ENCODE data around the gene BOC. TPM values are rescaled to one million over a fixed set of nuclear protein-coding genes. Genes with fewer than 3 reads are reported as not detected.

Gene BOC
- total RNA-seq, 2 experiments from 2014 or later, result not detected

GRCh38 chr3:113264283-113265131 is 53.1 kb downstream of the BOC start:
- Histone ChIP-seq H3K9me3 (ENCODE audit: control insufficient read depth in 1 of 2, insufficient read depth in 1 of 2, low read length in 2 of 2) (no peaks in the 10 kb centered on the region), H3K4me1 (ENCODE audit: insufficient read depth, low read length) (no peaks in the 10 kb centered on the region), H3K36me3 (ENCODE audit: insufficient read depth, low read length) (no peaks in the 10 kb centered on the region), H3K4me3 (ENCODE audit: low read length) (no peak overlapping the region), H3K27ac (ENCODE audit: low read depth in 1 of 2, low read length in 2 of 2) (no peak overlapping the region), H3K27me3 (ENCODE audit: control insufficient read depth in 1 of 2, insufficient read depth in 2 of 2, low read length in 2 of 2) (no peaks in the 10 kb centered on the region)
- no peak for DNase-seq
- intact Hi-C loops (cut with DNase I, micrococcal nuclease), result no loop called here
- Mint-ChIP-seq H3K27me3 (peaks cover 4% of the 10 kb centered on the region), H3K27ac (no peak overlapping the region), H3K4me3 (no peak overlapping the region), H3K4me1 (ENCODE audit: low read depth) (no peaks in the 10 kb centered on the region), H3K9me3 (no peaks in the 10 kb centered on the region), H3K36me3 (ENCODE audit: low read depth) (no peaks in the 10 kb centered on the region)
- TF ChIP-seq CTCF (IDR thresholded peaks at IDR 0.05), result no peak
- ATAC-seq (ENCODE audit: poor library complexity), result no peak
- ChIA-PET POLR2A (no interaction called here), CTCF (no interaction called here)

DNA sequence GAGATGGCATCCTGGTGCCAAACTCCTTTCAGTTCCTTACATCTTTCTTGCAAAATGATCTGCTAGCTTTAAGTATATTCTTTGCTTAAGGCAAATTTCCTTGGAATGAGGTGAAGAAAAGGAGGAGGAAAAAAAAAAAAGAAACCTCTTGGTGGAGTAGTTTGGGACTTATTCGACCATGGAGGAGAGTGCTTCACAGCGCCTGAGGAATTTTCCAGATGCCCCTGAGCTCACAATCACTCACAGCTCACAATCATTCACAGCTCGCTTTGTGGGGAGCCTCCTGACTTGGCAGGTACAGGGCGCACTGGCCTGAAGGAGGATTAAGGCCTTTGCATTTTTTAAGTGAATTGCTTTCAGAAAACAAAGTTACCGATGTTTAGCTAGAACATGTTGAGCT is 53.9 kb downstream of the BOC start:
- Histone ChIP-seq H3K4me1 (ENCODE audit: insufficient read depth, low read length) (no peaks in the 10 kb centered on the region), H3K4me3 (ENCODE audit: low read length) (no peak overlapping the region), H3K36me3 (ENCODE audit: insufficient read depth, low read length) (no peaks in the 10 kb centered on the region), H3K27ac (ENCODE audit: low read depth in 1 of 2, low read length in 2 of 2) (no peak overlapping the region), H3K27me3 (ENCODE audit: control insufficient read depth in 1 of 2, insufficient read depth in 2 of 2, low read length in 2 of 2) (no peaks in the 10 kb centered on the region), H3K9me3 (ENCODE audit: control insufficient read depth in 1 of 2, insufficient read depth in 1 of 2, low read length in 2 of 2) (no peaks in the 10 kb centered on the region)
- Mint-ChIP-seq H3K4me3 (no peak overlapping the region), H3K4me1 (ENCODE audit: low read depth) (no peaks in the 10 kb centered on the region), H3K9me3 (no peaks in the 10 kb centered on the region), H3K36me3 (ENCODE audit: low read depth) (no peaks in the 10 kb centered on the region), H3K27ac (no peak overlapping the region), H3K27me3 (peaks cover 4% of the 10 kb centered on the region)
- ChIA-PET CTCF (no interaction called here), POLR2A (no interaction called here)
- intact Hi-C loops (cut with DNase I, micrococcal nuclease), result no loop called here
- no peak for DNase-seq
- ATAC-seq (ENCODE audit: poor library complexity), result no peak
- no peak for TF ChIP-seq CTCF (IDR thresholded peaks at IDR 0.05)

DNA sequence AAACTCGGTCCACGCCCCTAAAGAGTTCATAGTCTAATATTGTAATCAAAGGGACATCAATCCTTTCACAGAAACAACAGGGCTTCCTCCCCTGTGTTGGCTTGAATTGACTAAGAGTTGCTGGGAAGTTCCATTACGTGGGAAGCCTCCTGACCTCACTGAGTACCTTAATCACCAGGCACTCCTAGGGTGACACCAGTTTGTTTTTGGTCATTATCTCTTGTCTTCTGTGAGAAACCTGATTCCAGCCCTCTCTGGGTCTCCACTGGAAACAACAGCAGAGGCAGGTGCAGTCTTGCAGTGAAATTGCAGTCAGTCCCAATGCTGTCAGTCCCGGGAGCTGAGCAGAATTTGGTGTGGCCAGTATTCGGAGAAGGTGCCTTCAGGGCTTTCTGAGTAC is 55.4 kb downstream of the BOC start:
- H3K27ac ChIP-seq (ENCODE audit: low read depth in 1 of 2, low read length in 2 of 2), result no peak overlapping the region

More for the DNA sequence above, 55.4 kb downstream of the BOC start:
- H3K27ac Mint-ChIP-seq, result no peak overlapping the region
- ChIA-PET CTCF (no interaction called here), POLR2A (no interaction called here)
- H3K36me3 Mint-ChIP-seq (ENCODE audit: low read depth), result no peaks in the 10 kb centered on the region
- H3K4me1 Mint-ChIP-seq (ENCODE audit: low read depth), result no peaks in the 10 kb centered on the region
- intact Hi-C loops (cut with DNase I, micrococcal nuclease), result no loop called here
- H3K36me3 ChIP-seq (ENCODE audit: insufficient read depth, low read length), result no peaks in the 10 kb centered on the region
- peaks cover 4% of the 10 kb centered on the region for H3K27me3 Mint-ChIP-seq
- no peak for ATAC-seq (ENCODE audit: poor library complexity)
- no peaks in the 10 kb centered on the region for H3K9me3 Mint-ChIP-seq
- no peak for DNase-seq
- H3K4me1 ChIP-seq (ENCODE audit: insufficient read depth, low read length), result peaks cover 4% of the 10 kb centered on the region
- no peak overlapping the region for H3K4me3 Mint-ChIP-seq
- no peaks in the 10 kb centered on the region for H3K27me3 ChIP-seq (ENCODE audit: control insufficient read depth in 1 of 2, insufficient read depth in 2 of 2, low read length in 2 of 2)
- no peak overlapping the region for H3K4me3 ChIP-seq (ENCODE audit: low read length)
- no peaks in the 10 kb centered on the region for H3K9me3 ChIP-seq (ENCODE audit: control insufficient read depth in 1 of 2, insufficient read depth in 1 of 2, low read length in 2 of 2)
- TF ChIP-seq CTCF (IDR thresholded peaks at IDR 0.05), result no peak

Measured in CD4-positive, alpha-beta T cell (primary cell).